ENCODE data around the gene P3R3URF.
A peak's percentile ranks its signal among the peaks of the same experiment; 100 is the strongest.

DNA sequence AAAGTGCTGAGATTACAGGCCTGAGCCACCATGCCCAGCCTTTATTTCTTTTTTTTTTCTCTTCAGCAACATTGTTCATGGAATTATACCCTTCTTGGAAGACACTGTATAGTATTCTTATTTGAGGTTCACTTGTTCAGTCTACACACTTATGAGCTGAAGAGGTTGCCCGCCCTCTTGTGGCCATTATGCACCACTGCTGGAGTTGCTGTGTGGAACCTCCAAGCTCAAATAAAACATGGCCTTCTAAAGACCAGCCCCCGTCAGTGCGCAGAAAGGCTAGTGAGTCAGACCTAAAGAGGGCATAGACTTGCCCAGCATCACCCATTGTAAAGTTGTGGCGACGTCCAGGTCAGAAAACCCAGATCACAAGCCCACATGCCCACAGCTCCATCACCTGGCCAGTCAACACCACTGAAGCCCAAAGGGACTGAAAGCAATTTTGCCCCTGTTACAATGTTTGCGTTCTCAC lies 47.2 kb upstream of the P3R3URF start:
- TF ChIP-seq POLR2A (IDR thresholded peaks at IDR 0.05; ENCODE audit: low read depth, low read length) (no peak), POLR2AphosphoS5 (IDR thresholded peaks at IDR 0.05; ENCODE audit: insufficient read depth, low read depth, low read length) (no peak), MYC (IDR thresholded peaks at IDR 0.05; ENCODE audit: low read depth, low read length) (no peak)
- TF ChIP-seq, protein P1, sequence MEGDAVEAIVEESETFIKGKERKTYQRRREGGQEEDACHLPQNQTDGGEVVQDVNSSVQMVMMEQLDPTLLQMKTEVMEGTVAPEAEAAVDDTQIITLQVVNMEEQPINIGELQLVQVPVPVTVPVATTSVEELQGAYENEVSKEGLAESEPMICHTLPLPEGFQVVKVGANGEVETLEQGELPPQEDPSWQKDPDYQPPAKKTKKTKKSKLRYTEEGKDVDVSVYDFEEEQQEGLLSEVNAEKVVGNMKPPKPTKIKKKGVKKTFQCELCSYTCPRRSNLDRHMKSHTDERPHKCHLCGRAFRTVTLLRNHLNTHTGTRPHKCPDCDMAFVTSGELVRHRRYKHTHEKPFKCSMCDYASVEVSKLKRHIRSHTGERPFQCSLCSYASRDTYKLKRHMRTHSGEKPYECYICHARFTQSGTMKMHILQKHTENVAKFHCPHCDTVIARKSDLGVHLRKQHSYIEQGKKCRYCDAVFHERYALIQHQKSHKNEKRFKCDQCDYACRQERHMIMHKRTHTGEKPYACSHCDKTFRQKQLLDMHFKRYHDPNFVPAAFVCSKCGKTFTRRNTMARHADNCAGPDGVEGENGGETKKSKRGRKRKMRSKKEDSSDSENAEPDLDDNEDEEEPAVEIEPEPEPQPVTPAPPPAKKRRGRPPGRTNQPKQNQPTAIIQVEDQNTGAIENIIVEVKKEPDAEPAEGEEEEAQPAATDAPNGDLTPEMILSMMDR (IDR thresholded peaks at IDR 0.05; ENCODE audit: extremely low read depth in 1 of 2, insufficient read depth in 1 of 2, low read depth in 1 of 2, low read length in 2 of 2), result peak; percentile 88 to 98
